GM18498 (cell line): ENCODE measurements around the gene USP20.

ENCODE experiments used
- ATAC-seq: cut with Tn5 transposase; IDR thresholded peaks from one replicate; pipeline ENCODE4 v1.9.1; 2021; ENCODE audit warnings: mild to moderate bottlenecking, moderate library complexity; ENCODE audit not compliant: unreplicated experiment

Gene USP20

DNA sequence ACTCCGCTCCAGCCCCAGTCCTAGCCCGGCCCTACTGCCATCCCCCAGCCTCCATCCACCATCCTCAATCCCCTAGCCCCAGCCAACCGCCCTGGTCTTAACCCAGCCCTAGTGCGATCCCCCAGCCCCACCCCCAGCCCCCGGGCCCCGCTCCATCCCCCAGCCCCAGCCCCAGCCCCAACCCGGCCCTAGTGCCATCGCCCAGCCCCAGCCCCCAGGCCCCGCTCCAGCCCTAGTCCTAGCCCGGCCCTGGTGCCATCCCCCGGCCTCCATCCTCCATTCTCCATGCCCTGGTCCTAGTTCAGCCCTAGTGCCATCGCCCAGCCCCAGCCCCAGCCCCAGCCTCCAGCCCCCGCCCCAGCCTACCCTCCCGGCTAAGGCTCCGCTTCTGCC, 11.7 kb upstream of the USP20 start:
- ATAC-seq = peak; percentile 22

DNA sequence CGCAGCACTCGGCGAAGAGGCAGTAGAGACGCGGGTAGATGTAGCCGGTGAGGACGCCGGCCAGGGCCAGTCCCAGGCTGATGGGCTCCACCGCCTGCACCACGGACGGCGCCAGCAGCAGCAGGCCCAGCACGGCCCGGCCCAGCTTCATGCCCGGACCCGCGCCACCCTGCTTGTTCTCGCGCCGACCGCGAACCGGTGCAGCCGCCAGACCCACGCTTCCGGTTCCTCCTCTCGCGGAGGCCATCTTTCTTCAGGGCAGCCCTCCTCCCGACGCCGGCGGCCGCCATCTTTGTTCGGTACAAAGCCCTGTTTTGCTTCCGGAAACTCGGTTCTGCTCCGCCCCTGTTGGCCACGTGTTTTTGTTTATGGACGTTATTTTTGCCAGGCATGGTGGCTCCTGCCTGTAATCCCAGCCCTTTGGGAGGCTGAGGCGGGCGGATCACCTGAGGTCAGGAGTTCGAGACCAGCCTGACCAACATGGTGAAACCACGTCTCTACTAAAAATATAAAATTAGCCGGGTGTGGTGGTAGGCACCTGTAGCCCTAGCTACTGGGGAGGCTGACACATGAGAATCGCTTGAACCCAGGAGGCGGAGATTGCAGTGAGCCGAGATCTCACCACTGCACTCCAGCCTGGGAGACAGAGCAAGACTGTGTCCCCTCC, 11.2 kb upstream of the USP20 start, which contains the start of gene TOR1A:
TSS of gene TOR1A (minus strand) at position 202 of the 667 bp plus-strand sequence. CDS start at position 151, 51 bp downstream.
- peak; percentile 93 for ATAC-seq

DNA sequence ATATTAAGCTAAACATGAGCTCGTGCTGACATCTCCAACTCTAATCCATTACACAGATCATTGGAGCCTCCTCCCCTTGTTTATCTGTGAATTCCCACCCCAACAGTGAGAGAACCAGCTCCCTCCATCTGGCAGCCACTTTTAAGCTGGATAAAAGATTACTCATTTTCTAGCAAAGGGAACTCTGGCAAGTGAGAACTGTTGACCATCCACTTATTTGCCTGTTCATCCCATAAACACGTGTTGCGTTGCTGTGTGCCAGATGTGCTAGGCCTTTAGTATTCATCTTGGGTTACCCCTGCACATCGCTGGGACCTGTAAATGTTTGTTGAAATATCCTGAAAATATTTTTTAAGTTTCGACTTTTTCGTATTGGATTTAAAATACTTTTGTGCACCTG, 8.9 kb upstream of the USP20 start:
- no peak for ATAC-seq

DNA sequence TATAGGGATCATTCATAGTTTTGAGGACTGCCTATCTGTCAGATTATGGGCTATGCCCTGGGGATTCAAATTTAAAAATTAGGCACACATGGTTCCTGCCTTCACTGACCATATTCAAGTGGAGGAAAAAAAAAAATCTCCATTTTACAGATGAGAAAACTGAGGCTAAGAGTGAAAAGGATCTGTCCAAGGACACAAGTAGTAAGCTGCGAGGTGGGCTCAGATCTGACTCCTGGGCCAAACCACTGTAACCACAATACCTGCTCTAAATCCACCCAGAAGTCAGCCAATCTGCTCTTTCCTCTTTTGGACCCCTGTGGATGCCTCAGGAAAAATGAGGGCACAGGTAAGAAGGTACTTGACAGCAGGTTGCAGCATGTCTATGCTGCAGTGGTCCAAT, 8.5 kb upstream of the USP20 start:
- ATAC-seq = no peak

DNA sequence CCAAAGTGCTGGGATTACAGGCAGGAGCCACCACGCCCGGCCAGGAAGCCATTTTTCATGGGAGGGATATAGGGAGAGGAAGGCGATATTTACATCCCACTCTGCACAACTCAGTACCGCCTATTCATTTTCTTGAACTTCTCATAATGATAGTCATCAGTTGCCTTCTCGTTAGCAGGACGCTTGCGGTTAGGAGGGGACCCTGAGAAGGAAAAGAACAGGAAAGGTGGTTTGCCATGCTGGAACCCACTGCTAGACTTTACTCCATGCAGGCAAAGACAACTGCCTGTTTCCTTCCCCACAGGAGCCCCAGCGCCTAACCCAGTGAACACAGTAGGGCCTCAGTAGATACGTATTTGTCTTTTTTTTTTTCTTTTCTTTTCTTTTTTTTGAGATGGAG, 7.2 kb upstream of the USP20 start:
- ATAC-seq = no peak

DNA sequence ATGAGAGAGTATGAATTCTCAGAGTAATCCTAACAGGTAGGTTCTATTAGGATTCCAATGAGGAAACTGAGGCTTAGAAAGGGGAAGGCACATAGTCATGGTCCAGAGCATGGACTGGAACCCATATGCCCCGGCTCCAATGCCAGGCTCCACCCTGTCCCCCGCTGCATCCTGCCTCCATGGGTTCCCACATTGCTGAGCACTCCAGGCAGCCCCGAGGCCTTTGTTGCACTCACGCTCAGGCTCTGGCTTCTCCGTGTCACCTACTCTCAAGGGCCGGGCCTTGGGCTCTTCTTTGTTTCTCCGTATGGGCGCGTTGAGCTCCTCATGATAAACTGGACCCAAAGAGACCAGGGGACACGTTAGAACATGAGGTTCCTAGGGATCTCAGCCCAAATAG, 6.3 kb upstream of the USP20 start:
- ATAC-seq = no peak

DNA sequence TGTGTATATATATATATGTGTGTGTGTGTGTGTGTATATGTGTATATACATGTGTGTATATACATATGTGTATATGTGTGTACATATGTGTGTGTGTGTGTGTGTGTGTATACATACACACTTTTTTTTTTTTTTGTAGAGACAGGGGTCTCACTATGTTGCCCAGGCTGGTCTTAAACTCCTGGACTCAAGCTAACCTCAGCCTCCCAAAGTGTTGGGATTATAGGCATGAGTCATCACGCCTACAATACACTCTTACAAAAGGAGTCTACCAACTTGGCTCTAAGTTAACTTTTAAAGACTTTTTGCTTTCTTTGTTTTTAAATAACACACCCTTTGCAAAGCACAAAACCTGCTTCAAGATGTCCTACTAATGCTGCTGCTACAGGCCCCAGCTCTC, 2.3 kb upstream of the USP20 start:
- no peak for ATAC-seq

DNA sequence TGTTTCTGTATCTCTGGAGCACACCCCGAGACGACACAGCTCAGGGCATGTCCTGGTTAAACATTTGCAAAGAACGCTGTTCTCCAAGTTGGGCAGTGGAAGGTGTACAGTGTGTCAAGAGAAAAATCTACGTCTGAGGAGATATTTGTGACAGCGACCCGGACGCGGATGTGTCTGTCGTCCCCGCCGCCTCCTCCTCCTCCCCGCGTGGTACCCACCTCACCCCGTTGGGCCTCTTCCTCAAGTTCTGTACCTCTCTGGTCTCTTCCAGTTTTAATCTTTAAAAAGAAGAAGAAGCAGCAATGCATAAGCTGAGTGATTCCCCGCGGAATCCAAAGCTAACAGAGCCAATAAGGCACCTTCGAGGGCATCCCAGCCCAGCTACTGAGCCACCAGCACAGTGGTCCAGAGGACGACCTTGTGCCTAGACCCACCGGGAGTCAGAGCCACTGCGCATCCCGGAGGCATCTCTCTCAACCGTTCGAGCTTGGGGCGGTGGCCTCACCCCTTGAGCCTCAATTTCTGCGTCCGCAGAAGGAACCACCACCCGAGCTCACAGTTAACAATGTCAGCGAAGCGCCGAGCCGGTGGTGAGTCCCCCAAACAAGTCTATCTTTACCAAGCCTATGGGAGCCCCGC, 650 bp upstream of the USP20 start:
- peak; percentile 16 for ATAC-seq

DNA sequence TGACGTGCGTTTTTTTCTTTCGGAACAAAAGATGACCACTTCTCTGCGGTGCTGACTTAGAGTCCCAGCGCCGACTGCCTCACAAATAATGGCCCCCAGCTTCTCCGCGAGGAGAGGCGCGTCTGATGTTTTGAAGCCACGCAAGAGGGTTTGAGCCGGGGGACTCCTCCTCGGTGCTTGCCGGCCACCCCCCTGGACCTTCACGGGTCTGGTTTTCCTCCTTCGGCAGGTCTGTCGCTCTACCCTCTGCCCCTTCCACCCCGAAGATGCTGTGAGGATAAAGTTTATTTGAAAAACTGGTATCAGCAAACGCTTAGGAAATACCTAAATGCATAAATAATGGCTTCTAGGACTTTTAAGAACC, 584 bp downstream of the USP20 start:
- ATAC-seq = peak; percentile 9

DNA sequence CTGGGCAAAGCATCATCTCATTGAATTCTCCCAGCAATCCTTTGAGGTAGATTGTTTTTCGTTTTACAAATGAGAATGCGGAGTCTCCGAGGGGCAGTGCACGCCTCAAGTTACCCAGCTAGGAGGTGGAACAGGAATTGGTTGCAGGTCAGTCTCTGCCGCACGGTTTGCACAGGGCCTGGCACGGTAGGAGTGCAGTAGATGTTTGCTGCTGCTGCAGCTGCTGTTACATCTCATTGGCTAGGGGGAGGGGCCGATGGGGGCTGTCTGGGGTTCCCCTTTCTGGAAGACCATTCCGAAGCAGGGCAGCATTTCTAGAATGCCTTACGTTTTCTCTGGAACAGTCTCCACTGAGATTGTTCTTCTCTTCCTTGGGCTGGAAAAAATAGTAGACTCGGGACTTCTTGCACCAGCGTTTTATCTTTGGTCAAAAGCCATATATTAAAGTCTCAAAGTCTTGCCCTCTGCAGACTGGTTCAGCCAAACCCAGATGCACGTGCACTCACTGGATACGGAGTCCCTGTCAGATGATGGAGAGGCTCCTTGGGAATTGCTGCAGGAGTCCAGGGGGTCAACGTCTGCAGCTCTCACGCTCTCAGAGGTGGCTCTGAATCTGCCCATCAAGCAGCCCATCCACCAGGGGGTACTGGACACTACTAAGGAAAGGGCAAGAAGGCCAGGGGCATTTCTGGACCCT, 1.2 kb downstream of the USP20 start:
- ATAC-seq = no peak

DNA sequence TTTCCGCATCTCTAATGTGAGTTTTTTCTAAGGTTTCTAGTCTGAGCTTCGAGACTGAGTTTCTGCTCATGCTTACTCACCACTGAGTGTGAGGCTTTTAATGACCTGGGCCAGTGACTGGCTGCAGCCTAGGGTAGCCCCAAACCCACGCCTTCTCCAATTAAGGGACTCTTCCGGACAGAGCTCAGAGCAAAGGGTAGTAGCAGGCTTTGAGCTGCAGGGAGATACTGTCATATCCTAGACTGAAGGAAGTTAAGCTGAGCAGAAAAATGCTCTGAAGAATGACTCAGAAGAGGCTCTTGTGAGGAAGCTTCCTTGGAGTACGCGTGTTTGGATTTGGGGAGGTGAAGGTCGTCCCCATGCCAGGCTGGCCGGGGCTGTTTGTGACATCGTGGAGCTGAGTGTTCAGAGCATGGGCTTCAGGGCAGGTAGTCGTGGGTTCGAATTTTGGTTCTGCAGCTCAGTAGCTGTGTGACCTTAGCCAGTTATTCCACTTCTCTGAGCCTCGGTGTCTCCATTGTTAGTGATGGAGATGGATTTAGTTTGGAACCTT, 3.5 kb downstream of the USP20 start:
- ATAC-seq = no peak

DNA sequence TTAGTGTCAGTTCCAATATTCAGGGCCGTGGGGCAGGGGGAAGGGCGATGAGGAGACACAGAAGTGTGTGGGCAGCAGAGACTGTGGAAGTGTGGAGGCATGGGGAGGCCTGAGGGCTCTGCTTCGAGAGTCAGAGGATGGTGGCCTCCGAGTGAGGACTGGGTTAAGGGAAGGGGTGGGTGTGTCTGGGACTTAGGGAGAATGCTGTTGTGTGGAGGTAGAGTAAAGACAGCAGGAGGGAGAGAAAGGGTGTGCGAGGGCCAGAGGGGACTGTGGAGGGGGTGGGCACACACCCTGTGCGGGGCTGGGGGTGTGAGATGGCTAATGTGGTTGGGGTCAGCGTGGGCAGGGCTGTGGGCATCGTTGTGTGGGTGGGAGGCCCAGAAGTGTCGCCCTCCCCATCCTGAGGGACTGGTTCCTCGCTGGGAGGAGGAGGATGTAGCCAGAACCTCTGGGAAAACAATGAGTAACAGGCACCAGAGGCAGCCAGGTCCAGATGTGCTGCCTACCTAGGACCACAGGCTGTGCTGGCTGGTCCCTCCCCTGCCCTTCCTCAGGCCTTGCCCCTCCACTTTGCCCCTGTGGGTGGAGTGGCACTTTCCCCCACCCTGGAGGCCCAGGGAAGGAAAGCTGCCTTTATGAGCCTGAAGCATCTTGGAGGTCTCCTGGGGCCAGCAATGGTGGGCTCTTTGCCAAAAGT, 4.2 kb downstream of the USP20 start:
- ATAC-seq = no peak

DNA sequence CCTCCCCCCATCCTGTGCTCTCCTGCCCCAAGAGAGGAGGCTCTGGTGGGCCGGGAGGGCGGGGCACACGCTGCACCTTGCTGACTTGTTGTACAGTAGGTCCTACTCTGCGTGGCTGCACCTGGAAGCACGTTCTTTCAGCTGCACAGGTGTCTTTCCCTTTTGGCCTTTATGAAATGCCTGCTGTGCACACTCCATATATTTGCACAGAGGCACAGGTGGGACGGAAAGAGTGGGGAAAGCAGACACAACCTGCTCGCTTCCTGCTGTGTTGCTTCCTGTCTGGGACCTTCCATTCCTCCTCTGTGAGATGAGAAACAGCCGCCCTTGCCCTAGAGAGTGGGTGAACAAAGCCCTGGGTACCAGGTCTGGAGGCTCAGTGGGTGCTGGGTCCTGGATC, 4.8 kb downstream of the USP20 start:
- no peak for ATAC-seq

DNA sequence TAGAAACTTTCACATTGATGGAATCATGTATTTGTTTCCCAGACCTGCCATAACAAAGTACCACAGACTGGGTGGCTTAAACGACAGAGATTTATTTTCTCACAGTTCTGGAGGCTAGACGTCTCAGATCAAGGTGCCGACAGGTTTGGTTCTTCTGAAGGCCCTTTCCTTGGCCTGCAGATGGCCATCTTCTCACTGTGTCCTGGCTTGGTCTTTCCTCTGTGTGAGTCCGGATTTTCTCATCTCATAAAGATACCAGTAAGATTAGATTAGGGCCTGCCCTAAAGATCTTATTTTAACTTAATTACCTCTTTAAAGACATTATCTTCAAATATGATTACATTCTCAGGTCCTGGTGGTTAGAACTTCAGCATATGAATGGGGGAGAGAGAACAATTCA, 5.8 kb downstream of the USP20 start:
- ATAC-seq = no peak

DNA sequence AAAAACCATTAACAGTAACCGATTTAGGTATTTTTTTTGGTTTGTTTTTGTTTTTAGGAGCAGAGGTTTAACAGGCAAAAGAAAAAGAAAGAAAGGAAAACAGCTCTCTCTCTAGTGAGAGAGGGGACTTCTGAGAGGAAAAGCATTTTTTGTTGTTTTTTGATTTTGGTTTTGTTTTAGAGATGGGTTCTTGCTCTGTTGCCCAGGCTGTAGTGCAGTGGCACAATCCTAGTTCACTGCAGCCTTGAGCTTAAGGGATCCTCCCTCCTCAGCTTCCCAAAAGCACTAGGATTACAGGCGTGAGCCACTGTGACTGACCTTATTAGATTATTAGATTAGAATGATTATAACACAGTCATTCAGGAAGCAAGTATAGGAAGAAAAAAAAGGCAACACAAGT, 10.1 kb downstream of the USP20 start:
- ATAC-seq = no peak

DNA sequence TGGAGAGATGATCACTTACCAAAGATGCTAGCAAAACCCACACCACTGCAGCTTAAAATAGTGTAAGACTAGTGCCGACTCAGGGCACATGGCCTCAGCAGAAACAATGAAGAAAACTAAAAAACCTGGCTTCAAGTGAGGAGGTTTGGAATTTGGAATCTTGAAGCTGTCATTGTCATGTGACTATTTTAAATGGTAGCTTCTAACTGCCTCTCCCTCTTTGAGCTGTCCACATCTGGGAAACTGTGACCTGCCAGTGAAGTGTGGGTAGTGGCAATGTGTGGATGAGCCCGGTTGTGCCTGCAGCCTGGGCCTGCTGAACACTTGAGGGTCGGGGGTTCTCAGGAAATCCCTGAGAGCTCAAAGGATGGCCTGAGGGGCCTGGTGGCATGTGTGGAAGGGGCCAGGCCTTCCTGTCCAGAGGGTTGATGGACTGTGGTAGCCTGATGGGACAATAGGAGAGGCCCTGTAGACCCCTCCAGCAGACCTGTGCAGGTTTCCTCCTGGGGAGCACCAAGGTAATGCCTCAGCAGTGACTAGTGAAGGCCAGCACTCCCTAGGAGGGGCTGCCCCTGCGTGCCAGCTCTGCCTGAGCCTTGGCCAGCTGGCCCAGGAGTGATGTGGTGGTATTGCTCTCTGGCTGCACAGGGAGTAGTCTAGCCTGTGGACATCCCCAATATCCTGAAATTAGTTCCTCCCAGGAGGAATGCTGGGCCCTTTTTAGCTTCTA, 13.6 kb downstream of the USP20 start:
- ATAC-seq = no peak

DNA sequence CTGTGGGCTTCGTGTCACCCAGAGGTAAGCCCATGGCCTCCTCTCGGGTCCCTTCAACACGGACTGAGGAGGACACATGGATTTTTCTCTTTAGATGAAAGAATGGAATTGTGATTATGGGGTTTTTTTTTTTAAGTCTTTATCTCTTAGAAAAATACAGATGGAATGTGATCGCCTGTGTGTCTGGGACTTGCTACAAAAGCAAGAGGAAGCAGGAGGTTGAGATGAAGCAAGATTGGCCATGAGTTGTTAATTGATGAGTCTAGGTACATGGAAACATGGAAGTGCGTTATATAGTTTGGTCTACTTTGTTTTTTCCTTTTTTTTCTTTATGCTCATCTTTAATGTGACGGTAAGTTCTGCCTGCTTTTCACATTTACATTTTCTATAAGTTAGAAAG, 14.6 kb downstream of the USP20 start:
- ATAC-seq = no peak

DNA sequence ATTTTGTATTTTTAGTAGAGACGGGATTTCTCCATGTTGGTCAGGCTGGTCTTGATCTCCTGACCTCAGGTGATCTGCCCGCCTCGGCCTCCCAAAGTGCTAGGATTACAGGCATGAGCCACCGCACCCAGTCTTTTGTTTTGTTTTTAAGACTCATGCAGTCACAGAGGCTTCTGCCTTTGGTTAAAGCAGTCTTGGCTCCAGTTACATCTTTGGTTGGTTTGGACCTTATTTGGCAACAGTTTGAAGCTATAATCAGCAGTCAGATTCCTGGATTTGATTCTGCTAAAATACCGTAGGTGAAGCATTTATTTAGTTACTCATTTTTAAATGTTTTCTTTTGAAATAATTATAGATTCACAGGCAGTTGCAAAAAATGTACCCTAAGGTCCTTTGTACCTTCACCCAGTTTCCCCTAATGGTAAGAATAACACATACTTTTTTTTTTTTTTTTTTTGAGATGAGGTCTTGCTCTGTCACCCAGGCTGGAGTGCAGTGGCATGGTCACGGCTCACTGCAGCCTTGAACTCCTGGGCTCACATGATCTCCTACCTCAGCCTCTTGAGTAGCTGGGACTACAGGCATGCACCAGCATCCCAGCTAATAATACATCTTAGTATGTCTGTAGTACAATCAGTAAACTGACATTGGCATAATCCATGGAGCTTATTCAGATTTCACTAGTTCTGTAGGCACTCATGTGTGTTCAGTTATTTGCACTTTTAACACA, 15.7 kb downstream of the USP20 start:
- no peak for ATAC-seq

DNA sequence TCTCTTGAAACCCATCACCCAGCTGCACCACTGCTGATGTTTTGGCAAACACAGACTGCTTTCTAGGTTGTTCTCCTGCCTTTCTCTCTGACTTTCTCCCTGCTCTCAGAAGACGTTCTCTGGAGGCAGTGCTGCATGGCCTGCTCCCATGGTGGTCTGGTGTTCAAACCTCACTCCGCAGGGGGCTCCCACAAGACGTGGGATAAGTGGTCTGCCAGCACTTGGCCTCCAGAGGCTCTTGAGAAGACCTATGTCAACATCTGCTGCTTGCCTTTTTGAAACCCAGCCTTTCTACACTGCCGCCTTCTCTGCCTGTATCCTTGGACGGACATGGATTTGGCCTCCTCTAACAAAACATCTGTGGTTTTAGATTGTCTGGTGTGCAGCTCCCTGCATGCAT, 16.6 kb downstream of the USP20 start:
- no peak for ATAC-seq

DNA sequence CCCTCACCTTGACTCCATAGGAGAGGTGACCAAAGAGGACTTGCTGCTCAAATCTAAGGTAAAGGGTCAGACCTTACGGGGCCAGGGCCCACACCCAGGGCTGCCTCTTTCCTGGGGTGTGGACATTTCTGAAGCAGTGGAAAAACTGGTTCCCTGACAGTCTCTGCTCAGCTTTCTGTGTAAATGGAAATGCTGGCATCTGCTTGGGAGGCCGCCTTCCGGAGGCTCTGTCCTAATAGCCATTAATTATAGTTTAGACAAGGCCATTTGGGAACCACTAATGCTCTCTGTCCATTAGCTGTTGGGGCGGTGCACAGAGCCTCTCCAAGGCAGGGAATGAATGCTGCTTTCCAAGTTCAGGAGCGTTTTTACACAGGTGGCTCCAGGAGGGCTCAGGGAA, 17.3 kb downstream of the USP20 start:
- no peak for ATAC-seq
